Stomach (tissue), 4 donors: ENCODE results near the gene SLC24A3.

Source experiments
- EP300 ChIP-seq: sonication (generic); formaldehyde crosslinking; IDR thresholded peaks from one replicate; pipeline ENCODE4 v1.6.1; 2017; ENCODE audit warnings: antibody characterized with exemption
- POLR2AphosphoS5 ChIP-seq, 3 donors: sonication (generic); formaldehyde crosslinking; IDR thresholded peaks; one replicate each; pipeline ENCODE4 v1.6.1; 2016; ENCODE audit warnings: antibody characterized with exemption in 3 of 3
- TF ChIP-seq, protein P1 (sequence below), 7 experiments: fragments of 450-650 bp in 4 of 7; fragments of 200-600 bp in 3 of 7; sonication (generic) in 3 of 7; IDR thresholded peaks; one replicate each; pipeline ENCODE4 v1.5.1; 2016 to 2019; ENCODE audit warnings: antibody characterized with exemption in 7 of 7, control low read depth in 2 of 7, mild to moderate bottlenecking in 1 of 7

GRCh38 chr20:19411811-19412210 lies 199.4 kb downstream of the SLC24A3 start:
- TF ChIP-seq, protein P1, sequence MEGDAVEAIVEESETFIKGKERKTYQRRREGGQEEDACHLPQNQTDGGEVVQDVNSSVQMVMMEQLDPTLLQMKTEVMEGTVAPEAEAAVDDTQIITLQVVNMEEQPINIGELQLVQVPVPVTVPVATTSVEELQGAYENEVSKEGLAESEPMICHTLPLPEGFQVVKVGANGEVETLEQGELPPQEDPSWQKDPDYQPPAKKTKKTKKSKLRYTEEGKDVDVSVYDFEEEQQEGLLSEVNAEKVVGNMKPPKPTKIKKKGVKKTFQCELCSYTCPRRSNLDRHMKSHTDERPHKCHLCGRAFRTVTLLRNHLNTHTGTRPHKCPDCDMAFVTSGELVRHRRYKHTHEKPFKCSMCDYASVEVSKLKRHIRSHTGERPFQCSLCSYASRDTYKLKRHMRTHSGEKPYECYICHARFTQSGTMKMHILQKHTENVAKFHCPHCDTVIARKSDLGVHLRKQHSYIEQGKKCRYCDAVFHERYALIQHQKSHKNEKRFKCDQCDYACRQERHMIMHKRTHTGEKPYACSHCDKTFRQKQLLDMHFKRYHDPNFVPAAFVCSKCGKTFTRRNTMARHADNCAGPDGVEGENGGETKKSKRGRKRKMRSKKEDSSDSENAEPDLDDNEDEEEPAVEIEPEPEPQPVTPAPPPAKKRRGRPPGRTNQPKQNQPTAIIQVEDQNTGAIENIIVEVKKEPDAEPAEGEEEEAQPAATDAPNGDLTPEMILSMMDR (IDR thresholded peaks at IDR 0.05), result no peak
- TF ChIP-seq EP300 (no peak), POLR2AphosphoS5 (IDR thresholded peaks at IDR 0.05) (no peak)
